ENCODE measurements around the gene CDCP1. TPM values are rescaled to one million over a fixed set of nuclear protein-coding genes. Genes with fewer than 3 reads are reported as not detected.

Gene CDCP1
- total RNA-seq, 4 donors from 2014 or later: 1.2 to 6.4 (median 2.1) TPM

DNA sequence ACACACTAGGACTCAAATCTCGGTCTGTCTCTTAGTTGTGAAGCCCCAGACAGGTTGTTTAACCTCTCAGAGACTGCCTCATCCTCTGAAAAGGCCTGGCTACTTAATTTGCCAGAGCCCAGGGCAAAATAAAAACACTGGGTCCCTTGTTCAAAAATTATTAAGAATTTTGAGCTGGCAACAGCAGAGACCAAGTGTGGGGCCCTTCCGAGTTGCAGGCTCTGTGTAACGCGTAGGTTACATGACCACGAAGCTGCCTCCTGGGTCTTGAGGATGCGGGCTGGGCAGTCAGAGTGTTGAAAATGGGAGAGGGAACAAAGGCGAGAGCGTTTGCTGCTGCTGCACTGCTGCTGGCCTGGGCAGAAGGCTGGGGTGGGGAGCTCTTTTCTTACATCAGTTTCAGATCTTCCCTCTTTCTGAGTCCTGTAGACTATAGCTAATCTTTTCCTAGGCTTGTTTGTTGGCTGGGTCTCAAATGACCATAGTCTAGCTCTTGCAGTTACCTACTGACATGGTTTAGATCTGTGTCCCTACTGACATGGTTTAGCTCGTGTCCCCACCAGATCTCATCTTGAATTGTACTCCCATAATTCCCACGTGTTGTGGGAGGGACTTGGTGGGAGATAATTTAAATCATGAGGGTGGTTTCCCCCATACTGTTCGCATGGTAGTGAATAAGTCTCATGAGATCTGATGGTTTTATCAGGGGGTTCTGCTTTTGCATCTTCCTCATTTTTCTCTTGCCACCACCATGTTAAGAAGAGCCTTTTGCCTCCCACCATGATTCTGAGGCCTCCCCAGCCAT, 70.2 kb downstream of the CDCP1 start:
- WGBS: 81% methylated on average over 11 of the region's 11 CpGs
- Histone ChIP-seq H3K9me3 (no peaks in the 10 kb centered on the region), H3K27me3 (no peaks in the 10 kb centered on the region), H3K4me1 (no peaks in the 10 kb centered on the region), H3K4me3 (no peak overlapping the region), H3K36me3 (no peaks in the 10 kb centered on the region), H3K27ac (replicated peaks in 1 of 4) (no peak overlapping the region)
- intact Hi-C loops (cut with DNase I): no loop called here
- TF ChIP-seq EP300 (IDR thresholded peaks at IDR 0.05) (no peak), POLR2AphosphoS5 (IDR thresholded peaks at IDR 0.05) (no peak), POLR2A (IDR thresholded peaks at IDR 0.05; ENCODE audit: low read depth) (no peak)
- TF ChIP-seq, protein P1, sequence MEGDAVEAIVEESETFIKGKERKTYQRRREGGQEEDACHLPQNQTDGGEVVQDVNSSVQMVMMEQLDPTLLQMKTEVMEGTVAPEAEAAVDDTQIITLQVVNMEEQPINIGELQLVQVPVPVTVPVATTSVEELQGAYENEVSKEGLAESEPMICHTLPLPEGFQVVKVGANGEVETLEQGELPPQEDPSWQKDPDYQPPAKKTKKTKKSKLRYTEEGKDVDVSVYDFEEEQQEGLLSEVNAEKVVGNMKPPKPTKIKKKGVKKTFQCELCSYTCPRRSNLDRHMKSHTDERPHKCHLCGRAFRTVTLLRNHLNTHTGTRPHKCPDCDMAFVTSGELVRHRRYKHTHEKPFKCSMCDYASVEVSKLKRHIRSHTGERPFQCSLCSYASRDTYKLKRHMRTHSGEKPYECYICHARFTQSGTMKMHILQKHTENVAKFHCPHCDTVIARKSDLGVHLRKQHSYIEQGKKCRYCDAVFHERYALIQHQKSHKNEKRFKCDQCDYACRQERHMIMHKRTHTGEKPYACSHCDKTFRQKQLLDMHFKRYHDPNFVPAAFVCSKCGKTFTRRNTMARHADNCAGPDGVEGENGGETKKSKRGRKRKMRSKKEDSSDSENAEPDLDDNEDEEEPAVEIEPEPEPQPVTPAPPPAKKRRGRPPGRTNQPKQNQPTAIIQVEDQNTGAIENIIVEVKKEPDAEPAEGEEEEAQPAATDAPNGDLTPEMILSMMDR (IDR thresholded peaks at IDR 0.05): no peak
- DNase-seq (ENCODE audit: extremely low spot score): no peak

DNA sequence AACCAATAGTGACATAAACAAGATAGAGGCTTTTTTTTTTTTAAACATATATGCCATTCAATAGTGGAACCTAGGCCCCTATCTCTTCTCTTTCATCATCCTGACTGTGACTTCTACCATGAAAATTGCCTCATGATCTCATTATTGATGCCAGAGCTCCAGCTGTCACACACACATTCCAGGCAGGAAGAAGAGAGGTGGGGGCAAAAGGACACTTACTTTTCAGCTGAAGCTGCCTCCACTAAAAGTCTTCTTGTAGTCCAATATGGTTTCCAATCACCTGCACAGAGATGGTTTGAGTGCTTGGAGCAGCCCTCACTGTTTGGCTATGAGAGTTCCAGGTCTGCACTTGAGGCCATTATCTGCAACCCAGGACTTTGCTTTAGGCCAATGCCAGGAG, 75.1 kb downstream of the CDCP1 start:
- Histone ChIP-seq H3K36me3 (no peaks in the 10 kb centered on the region), H3K4me3 (no peak overlapping the region), H3K4me1 (no peaks in the 10 kb centered on the region), H3K9me3 (no peaks in the 10 kb centered on the region), H3K27me3 (no peaks in the 10 kb centered on the region), H3K27ac (replicated peaks in 1 of 4) (no peak overlapping the region)
- DNase-seq (ENCODE audit: extremely low spot score): no peak
- intact Hi-C loops (cut with DNase I): no loop called here
- TF ChIP-seq, protein P1 (IDR thresholded peaks at IDR 0.05): no peak
- TF ChIP-seq EP300 (IDR thresholded peaks at IDR 0.05): no peak
- TF ChIP-seq POLR2AphosphoS5 (IDR thresholded peaks at IDR 0.05): no peak
- TF ChIP-seq POLR2A (IDR thresholded peaks at IDR 0.05; ENCODE audit: low read depth): no peak

DNA sequence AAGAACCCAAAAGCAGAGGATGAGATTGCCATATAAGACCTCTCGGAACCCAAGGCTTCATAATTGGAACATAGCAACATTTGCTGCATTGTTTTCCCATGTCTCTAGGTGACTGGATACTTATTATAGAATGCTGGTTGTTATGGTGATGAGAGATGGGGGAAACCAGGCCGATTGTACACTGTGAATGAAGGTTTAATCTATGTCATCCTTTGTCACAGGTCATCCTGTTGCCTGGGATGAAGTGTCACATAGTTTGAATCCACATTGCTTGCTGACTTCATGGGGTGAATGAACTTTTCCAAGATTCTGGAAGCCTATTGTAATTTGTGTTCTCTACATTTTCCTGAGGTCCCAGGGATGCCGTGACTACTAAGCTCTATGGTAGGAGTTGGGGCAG, 78.2 kb downstream of the CDCP1 start:
- 73% methylated on average over 3 of the region's 3 CpGs for WGBS
- no peaks in the 10 kb centered on the region for H3K4me1 ChIP-seq
- H3K4me3 ChIP-seq: no peak overlapping the region
- no peak for DNase-seq (ENCODE audit: extremely low spot score)
- TF ChIP-seq, protein P1 (IDR thresholded peaks at IDR 0.05): no peak
- no peak for TF ChIP-seq EP300 (IDR thresholded peaks at IDR 0.05)
- no peak for TF ChIP-seq POLR2AphosphoS5 (IDR thresholded peaks at IDR 0.05)
- no peak for TF ChIP-seq POLR2A (IDR thresholded peaks at IDR 0.05; ENCODE audit: low read depth)
- no peaks in the 10 kb centered on the region for H3K27me3 ChIP-seq
- intact Hi-C loops (cut with DNase I): no loop called here
- H3K27ac ChIP-seq (replicated peaks in 1 of 4): no peak overlapping the region
- H3K9me3 ChIP-seq: no peaks in the 10 kb centered on the region
- H3K36me3 ChIP-seq: no peaks in the 10 kb centered on the region

DNA sequence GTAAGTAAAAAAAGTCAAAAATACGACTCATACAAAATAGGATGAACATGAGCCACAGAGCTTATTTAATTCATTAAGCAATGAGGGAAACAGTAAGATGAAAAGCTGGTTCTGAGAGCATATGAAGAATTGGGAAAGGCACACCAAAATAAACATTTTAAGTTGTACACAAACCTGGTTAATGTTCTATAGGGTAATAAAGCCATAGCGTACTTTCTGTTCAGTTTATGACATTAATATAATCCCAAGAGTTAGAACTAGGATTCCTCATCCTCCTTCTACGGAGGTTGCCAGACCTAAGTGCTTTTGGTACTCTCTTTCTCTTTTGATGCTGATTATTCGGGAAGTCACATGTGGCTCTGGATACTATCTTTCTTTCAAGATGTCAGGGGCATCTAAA, 78.7 kb downstream of the CDCP1 start:
- intact Hi-C loops (cut with DNase I): no loop called here
- Histone ChIP-seq H3K4me3 (no peak overlapping the region), H3K27ac (replicated peaks in 1 of 4) (no peak overlapping the region), H3K27me3 (no peaks in the 10 kb centered on the region), H3K9me3 (no peaks in the 10 kb centered on the region), H3K36me3 (no peaks in the 10 kb centered on the region), H3K4me1 (no peaks in the 10 kb centered on the region)
- DNase-seq (ENCODE audit: extremely low spot score): no peak
- TF ChIP-seq POLR2AphosphoS5 (IDR thresholded peaks at IDR 0.05) (no peak), EP300 (IDR thresholded peaks at IDR 0.05) (no peak)
- WGBS: 79% methylated on average over 3 of the region's 4 CpGs

DNA sequence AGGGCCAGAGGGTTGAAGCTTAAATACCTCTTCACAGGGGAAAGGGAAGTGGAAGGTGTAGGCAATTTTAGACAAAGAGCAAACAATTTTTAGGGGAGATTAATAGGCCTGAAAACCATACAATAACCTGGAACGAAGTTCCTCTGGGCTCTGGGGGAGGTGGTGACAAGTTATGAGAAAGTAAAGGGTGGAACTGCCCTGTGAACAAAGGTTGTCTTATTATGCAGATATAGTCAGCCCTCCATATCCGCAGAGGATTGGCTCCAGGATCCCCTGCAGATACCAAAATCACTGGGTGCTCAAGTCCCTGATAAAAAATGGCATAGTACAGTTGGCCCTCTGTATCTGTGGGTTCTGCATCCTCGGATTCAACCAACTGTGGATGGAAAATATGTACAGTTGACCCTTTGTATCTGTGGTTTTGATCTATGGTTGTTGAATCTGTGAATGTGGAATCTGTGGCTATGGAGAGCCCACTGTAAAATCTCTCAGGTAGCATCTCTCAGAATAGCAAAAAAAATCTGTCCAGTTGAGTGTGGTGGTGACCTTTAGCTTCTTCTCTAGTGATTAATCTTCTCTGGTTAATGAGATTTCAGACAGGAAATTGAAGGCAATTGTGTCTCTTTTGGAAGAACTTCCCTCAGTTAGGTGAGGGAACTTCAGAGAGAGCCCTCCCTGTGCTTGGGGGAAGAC, 79.9 kb downstream of the CDCP1 start:
- intact Hi-C loops (cut with DNase I): no loop called here
- no peaks in the 10 kb centered on the region for H3K36me3 ChIP-seq
- DNase-seq (ENCODE audit: extremely low spot score): no peak
- no peak for TF ChIP-seq EP300 (IDR thresholded peaks at IDR 0.05)
- TF ChIP-seq, protein P1 (IDR thresholded peaks at IDR 0.05): no peak
- TF ChIP-seq POLR2A (IDR thresholded peaks at IDR 0.05; ENCODE audit: low read depth): no peak
- TF ChIP-seq POLR2AphosphoS5 (IDR thresholded peaks at IDR 0.05): no peak
- no peak overlapping the region for H3K4me3 ChIP-seq
- H3K27ac ChIP-seq (replicated peaks in 1 of 4): no peak overlapping the region
- H3K9me3 ChIP-seq: no peaks in the 10 kb centered on the region
- H3K27me3 ChIP-seq: no peaks in the 10 kb centered on the region
- no peaks in the 10 kb centered on the region for H3K4me1 ChIP-seq
- 98% methylated on average over 3 of the region's 3 CpGs for WGBS
